OCI-LY3 (cell line): Measurements from ENCODE around the gene TAF11L8.

Experiments
- CTCF ChIP-seq: fragments of 200-600, 300-600 bp; sonication (generic); IDR thresholded peaks from 2 replicates; pipeline ENCODE4 v1.5.1; 2014; ENCODE audit warnings: antibody characterized with exemption, low read length, low read depth
- EZH2phosphoT487 ChIP-seq: fragments of 200-600 bp; shearing (Covaris generic); IDR thresholded peaks from 2 replicates; pipeline ENCODE4 v1.6.1; 2018; ENCODE audit warnings: antibody characterized with exemption, mixed run types, low read depth

- TF ChIP-seq CTCF (no peak), EZH2phosphoT487 (no peak)
Measured at GRCh38 chr5:17604951-17605350, 14.2 kb upstream of the TAF11L8 start.
